ENCODE results near the gene ZC3H8.

Gene ZC3H8

GRCh38 chr2:112194482-112194881, 60.4 kb downstream of the ZC3H8 start:
- no peak for DNase-seq

- DNase-seq: no peak
Measured at GRCh38 chr2:112194028-112194427, 60.8 kb downstream of the ZC3H8 start.

- DNase-seq: no peak
Measured at GRCh38 chr2:112189001-112189556, 65.8 kb downstream of the ZC3H8 start.

- peak; percentile 75 for DNase-seq
Measured at GRCh38 chr2:112187805-112188596, 66.8 kb downstream of the ZC3H8 start.

- peak; percentile 25 for DNase-seq
Measured at GRCh38 chr2:112187046-112187715, 67.7 kb downstream of the ZC3H8 start.

- DNase-seq: no peak
Measured at GRCh38 chr2:112185131-112185530, 69.7 kb downstream of the ZC3H8 start.

- DNase-seq: no peak
Measured at GRCh38 chr2:112184121-112184520, 70.7 kb downstream of the ZC3H8 start.

GRCh38 chr2:112183327-112184025, 71.4 kb downstream of the ZC3H8 start:
- no peak for DNase-seq

- no peak for DNase-seq
Measured at GRCh38 chr2:112182581-112183034, 72.2 kb downstream of the ZC3H8 start.

GRCh38 chr2:112181571-112182290, 73.1 kb downstream of the ZC3H8 start:
- peak; percentile 60 for DNase-seq

GRCh38 chr2:112175958-112176573, 78.8 kb downstream of the ZC3H8 start:
- no peak for DNase-seq

- DNase-seq: no peak
Measured at GRCh38 chr2:112175333-112175732, 79.5 kb downstream of the ZC3H8 start.

- no peak for DNase-seq
Measured at GRCh38 chr2:112174383-112174782, 80.5 kb downstream of the ZC3H8 start.

GRCh38 chr2:112173646-112174319, 81.1 kb downstream of the ZC3H8 start:
- no peak for DNase-seq

GRCh38 chr2:112170495-112170894, 84.3 kb downstream of the ZC3H8 start:
- no peak for DNase-seq

GRCh38 chr2:112168422-112169124, 86.3 kb downstream of the ZC3H8 start:
- no peak for DNase-seq

- DNase-seq: no peak
Measured at GRCh38 chr2:112166806-112167499, 87.9 kb downstream of the ZC3H8 start.

- no peak for DNase-seq
Measured at GRCh38 chr2:112165296-112165695, 89.5 kb downstream of the ZC3H8 start.

GRCh38 chr2:112164876-112165275, 90.0 kb downstream of the ZC3H8 start:
- DNase-seq: no peak

GRCh38 chr2:112163541-112163981, 91.3 kb downstream of the ZC3H8 start:
- DNase-seq: no peak

All from activated CD8-positive, alpha-beta memory T cell treated with anti-CD3 and anti-CD28 coated beads, Interleukin-2, amount 50 U/mL, for 4 hours (primary cell).